Astrocyte (in vitro differentiated cells and primary cell): ENCODE data around the gene ADGRL1.

ENCODE experiments used
- EZH2 ChIP-seq: IDR thresholded peaks from 2 replicates; pipeline ENCODE4 v1.6.1; 2012; ENCODE audit warnings: mild to moderate bottlenecking, low read length, inconsistent platforms; ENCODE audit not compliant: insufficient read depth
- TF ChIP-seq, protein P1 (sequence below): IDR thresholded peaks from 2 replicates; pipeline ENCODE4 v1.5.1; 2011; ENCODE audit warnings: low read depth, mild to moderate bottlenecking, inconsistent platforms, low read length, moderate library complexity; ENCODE audit not compliant: insufficient read depth

DNA sequence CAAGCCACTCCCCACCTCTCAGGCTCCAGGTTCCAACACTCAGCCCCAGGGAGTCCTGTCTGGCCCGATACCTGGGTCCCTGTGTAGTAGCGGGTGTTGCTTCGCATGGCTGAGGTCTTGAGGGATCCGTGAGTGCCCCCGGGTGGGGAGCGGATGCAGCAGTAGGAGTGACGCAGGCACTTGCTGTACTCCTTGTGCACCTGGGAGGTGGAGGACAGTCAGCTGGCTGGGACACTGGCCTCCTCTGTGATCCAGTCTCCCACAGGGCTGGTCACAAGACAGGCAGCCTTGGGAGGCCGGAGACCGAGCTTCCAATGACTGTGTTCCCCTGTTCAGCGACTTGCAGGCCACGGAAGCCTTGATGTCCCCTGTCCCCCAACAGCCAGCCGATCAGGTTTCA lies 53.3 kb downstream of the ADGRL1 start:
- TF ChIP-seq, protein P1, sequence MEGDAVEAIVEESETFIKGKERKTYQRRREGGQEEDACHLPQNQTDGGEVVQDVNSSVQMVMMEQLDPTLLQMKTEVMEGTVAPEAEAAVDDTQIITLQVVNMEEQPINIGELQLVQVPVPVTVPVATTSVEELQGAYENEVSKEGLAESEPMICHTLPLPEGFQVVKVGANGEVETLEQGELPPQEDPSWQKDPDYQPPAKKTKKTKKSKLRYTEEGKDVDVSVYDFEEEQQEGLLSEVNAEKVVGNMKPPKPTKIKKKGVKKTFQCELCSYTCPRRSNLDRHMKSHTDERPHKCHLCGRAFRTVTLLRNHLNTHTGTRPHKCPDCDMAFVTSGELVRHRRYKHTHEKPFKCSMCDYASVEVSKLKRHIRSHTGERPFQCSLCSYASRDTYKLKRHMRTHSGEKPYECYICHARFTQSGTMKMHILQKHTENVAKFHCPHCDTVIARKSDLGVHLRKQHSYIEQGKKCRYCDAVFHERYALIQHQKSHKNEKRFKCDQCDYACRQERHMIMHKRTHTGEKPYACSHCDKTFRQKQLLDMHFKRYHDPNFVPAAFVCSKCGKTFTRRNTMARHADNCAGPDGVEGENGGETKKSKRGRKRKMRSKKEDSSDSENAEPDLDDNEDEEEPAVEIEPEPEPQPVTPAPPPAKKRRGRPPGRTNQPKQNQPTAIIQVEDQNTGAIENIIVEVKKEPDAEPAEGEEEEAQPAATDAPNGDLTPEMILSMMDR: no peak
- no peak for TF ChIP-seq EZH2
